ENCODE results near the gene SH3BP2. TPM values are rescaled to one million over a fixed set of nuclear protein-coding genes. Genes with fewer than 3 reads are reported as not detected.

Gene SH3BP2
- total RNA-seq, 1 donor from 2014 or later = 85.3 TPM

- Mint-ChIP-seq H3K36me3 (ENCODE audit: unreplicated experiment) (peaks cover 7% of the 10 kb centered on the region), H3K9me3 (ENCODE audit: unreplicated experiment) (peaks cover 11% of the 10 kb centered on the region), H3K27ac (ENCODE audit: unreplicated experiment) (no peak overlapping the region), H3K4me1 (ENCODE audit: low read depth, unreplicated experiment) (peaks cover 6% of the 10 kb centered on the region), H3K27me3 (ENCODE audit: unreplicated experiment) (peaks cover 19% of the 10 kb centered on the region), H3K4me3 (ENCODE audit: unreplicated experiment) (no peak overlapping the region)
- no peak for DNase-seq
- TF ChIP-seq CTCF (IDR thresholded peaks at IDR 0.05; ENCODE audit: partially characterized antibody, unreplicated experiment) = no peak
These were observed 19.9 kb downstream of the SH3BP2 start for GRCh38 chr4:2812612-2813354.

- no peak overlapping the region for H3K4me3 Mint-ChIP-seq (ENCODE audit: unreplicated experiment)
- no peak for TF ChIP-seq CTCF (IDR thresholded peaks at IDR 0.05; ENCODE audit: partially characterized antibody, unreplicated experiment)
- peaks cover 6% of the 10 kb centered on the region for H3K4me1 Mint-ChIP-seq (ENCODE audit: low read depth, unreplicated experiment)
- peaks cover 19% of the 10 kb centered on the region for H3K27me3 Mint-ChIP-seq (ENCODE audit: unreplicated experiment)
- DNase-seq = no peak
- H3K9me3 Mint-ChIP-seq (ENCODE audit: unreplicated experiment) = peaks cover 11% of the 10 kb centered on the region
- H3K36me3 Mint-ChIP-seq (ENCODE audit: unreplicated experiment) = peaks cover 7% of the 10 kb centered on the region
- H3K27ac Mint-ChIP-seq (ENCODE audit: unreplicated experiment) = no peak overlapping the region
These were observed 20.8 kb downstream of the SH3BP2 start for GRCh38 chr4:2813446-2814405.

GRCh38 chr4:2814627-2815270, 21.9 kb downstream of the SH3BP2 start:
- TF ChIP-seq CTCF (IDR thresholded peaks at IDR 0.05; ENCODE audit: partially characterized antibody, unreplicated experiment) = no peak
- no peak for DNase-seq
- H3K36me3 Mint-ChIP-seq (ENCODE audit: unreplicated experiment) = peaks cover 7% of the 10 kb centered on the region
- no peak overlapping the region for H3K4me3 Mint-ChIP-seq (ENCODE audit: unreplicated experiment)
- H3K27me3 Mint-ChIP-seq (ENCODE audit: unreplicated experiment) = peaks cover 17% of the 10 kb centered on the region
- H3K4me1 Mint-ChIP-seq (ENCODE audit: low read depth, unreplicated experiment) = peaks cover 6% of the 10 kb centered on the region
- peaks cover 12% of the 10 kb centered on the region for H3K9me3 Mint-ChIP-seq (ENCODE audit: unreplicated experiment)
- no peak overlapping the region for H3K27ac Mint-ChIP-seq (ENCODE audit: unreplicated experiment)

- no peak for TF ChIP-seq CTCF (IDR thresholded peaks at IDR 0.05; ENCODE audit: partially characterized antibody, unreplicated experiment)
- DNase-seq = no peak
- Mint-ChIP-seq H3K27ac (ENCODE audit: unreplicated experiment) (peak overlapping the region; percentile 84), H3K27me3 (ENCODE audit: unreplicated experiment) (peaks cover 17% of the 10 kb centered on the region), H3K36me3 (ENCODE audit: unreplicated experiment) (peaks cover 7% of the 10 kb centered on the region), H3K4me1 (ENCODE audit: low read depth, unreplicated experiment) (peaks cover 6% of the 10 kb centered on the region), H3K9me3 (ENCODE audit: unreplicated experiment) (peaks cover 12% of the 10 kb centered on the region), H3K4me3 (ENCODE audit: unreplicated experiment) (peak overlapping the region; percentile 72)
These were observed 23.6 kb downstream of the SH3BP2 start for GRCh38 chr4:2816401-2816954.
